CD4-positive, CD25-positive, alpha-beta regulatory T cell (primary cell): ENCODE measurements around the gene TBC1D22A. TPM values are rescaled to one million over a fixed set of nuclear protein-coding genes. Genes with fewer than 3 reads are reported as not detected.

ENCODE experiments used
- ATAC-seq, 2 donors: fragments of 150-1000 bp; cut with Tn5 transposase; one replicate each; pipeline ENCODE4 v1.10.0; 2021; ENCODE audit warnings: low read depth in 2 of 2, moderate number of reproducible peaks in 2 of 2, moderate library complexity in 1 of 2
- DNase-seq, 3 donors: peaks; one replicate each; pipeline versions ENCODE4 v3.0.0 to v3.0.0-alpha.2; 2012 to 2022; ENCODE audit warnings: mixed read lengths in 1 of 3
- H3K27ac ChIP-seq: one replicate; pipeline ENCODE4 v1.7.0; 2013; ENCODE audit warnings: mild to moderate bottlenecking, low read length; ENCODE audit not compliant: insufficient read depth, poor library complexity, severe bottlenecking
- H3K27me3 ChIP-seq: one replicate; pipeline ENCODE4 v1.7.0; 2013; ENCODE audit warnings: low read length; ENCODE audit not compliant: control insufficient read depth, insufficient read depth
- H3K36me3 ChIP-seq: one replicate; pipeline ENCODE4 v1.7.0; 2013; ENCODE audit warnings: mild to moderate bottlenecking, low read length, moderate library complexity; ENCODE audit not compliant: control insufficient read depth, insufficient read depth
- H3K4me1 ChIP-seq: 2 replicates; pipeline ENCODE4 v1.7.0; 2013; ENCODE audit warnings: mild to moderate bottlenecking, low read length; ENCODE audit not compliant: insufficient read depth, control insufficient read depth, poor library complexity, severe bottlenecking
- H3K4me3 ChIP-seq: one replicate; pipeline ENCODE4 v1.7.0; 2013; ENCODE audit warnings: low read depth, mild to moderate bottlenecking, low read length, moderate library complexity
- H3K9me3 ChIP-seq, 2 experiments: 1 replicate in 1 of 2; 2 replicates in 1 of 2; pipeline ENCODE4 v1.7.0; 2013; ENCODE audit warnings: low read length in 2 of 2, mild to moderate bottlenecking in 1 of 2, moderate library complexity in 1 of 2; ENCODE audit not compliant: control insufficient read depth in 2 of 2
- H3K27ac Mint-ChIP-seq, 3 donors: one replicate each; pipeline ENCODE4 v1.8.0; 2020 to 2022; ENCODE audit warnings: mild to moderate bottlenecking in 3 of 3, mixed read lengths in 3 of 3, moderate library complexity in 2 of 3
- H3K27me3 Mint-ChIP-seq: one replicate; pipeline ENCODE4 v1.8.0; 2022; ENCODE audit warnings: mild to moderate bottlenecking, mixed read lengths
- H3K36me3 Mint-ChIP-seq: one replicate; pipeline ENCODE4 v1.8.0; 2020; ENCODE audit warnings: mixed read lengths
- H3K4me1 Mint-ChIP-seq, 4 donors: one replicate each; pipeline ENCODE4 v1.8.0; 2020 to 2022; ENCODE audit warnings: mixed read lengths in 4 of 4, mild to moderate bottlenecking in 1 of 4
- H3K4me3 Mint-ChIP-seq, 4 donors: one replicate each; pipeline ENCODE4 v1.8.0; 2020 to 2022; ENCODE audit warnings: mild to moderate bottlenecking in 4 of 4, mixed read lengths in 4 of 4, moderate library complexity in 3 of 4
- H3K9me3 Mint-ChIP-seq, 7 donors: one replicate each; pipeline ENCODE4 v1.8.0; 2020 to 2022; ENCODE audit warnings: mixed read lengths in 7 of 7, mild to moderate bottlenecking in 3 of 7, moderate library complexity in 2 of 7
- polyA plus RNA-seq, 4 donors: library from polyadenylated mRNA; unstranded; fragments of 300-500 nt; fragmentation: Illumina TruSeq; gene quantifications; one replicate each; pipeline ENCODE4 v1.2.3, GENCODE V29; 2021
- total RNA-seq: library from RNA; stranded (reverse); gene quantifications from one replicate; pipeline ENCODE4 v1.2.3, GENCODE V29; 2022

The TBC1D22A gene
- total and polyA plus RNA-seq, 5 donors from 2014 or later = 19.8 to 42.5 (median 24.3) TPM

GRCh38 chr22:46990937-46991550, 228.6 kb downstream of the TBC1D22A start:
- no peak for ATAC-seq
- DNase-seq = no peak
- no peak overlapping the region for H3K27ac Mint-ChIP-seq
- Histone ChIP-seq H3K9me3 (no peaks in the 10 kb centered on the region), H3K4me1 (no peaks in the 10 kb centered on the region), H3K4me3 (no peak overlapping the region), H3K27ac (no peak overlapping the region), H3K27me3 (no peaks in the 10 kb centered on the region), H3K36me3 (peaks cover 17% of the 10 kb centered on the region)
- peaks cover 18% of the 10 kb centered on the region for H3K36me3 Mint-ChIP-seq
- no peak overlapping the region for H3K4me3 Mint-ChIP-seq
- no peaks in the 10 kb centered on the region for H3K9me3 Mint-ChIP-seq
- no peaks in the 10 kb centered on the region for H3K27me3 Mint-ChIP-seq
- H3K4me1 Mint-ChIP-seq = peaks cover 0 to 8% (median 3%) of the 10 kb centered on the region in 4 donors

GRCh38 chr22:46991666-46992065, 229.2 kb downstream of the TBC1D22A start:
- no peak overlapping the region for H3K4me3 Mint-ChIP-seq
- H3K4me1 ChIP-seq = no peaks in the 10 kb centered on the region
- ATAC-seq = no peak
- no peak overlapping the region for H3K27ac ChIP-seq
- H3K9me3 Mint-ChIP-seq = no peaks in the 10 kb centered on the region
- H3K27me3 ChIP-seq = no peaks in the 10 kb centered on the region
- DNase-seq = no peak
- no peaks in the 10 kb centered on the region for H3K9me3 ChIP-seq
- no peaks in the 10 kb centered on the region for H3K27me3 Mint-ChIP-seq
- no peak overlapping the region for H3K27ac Mint-ChIP-seq
- no peak overlapping the region for H3K4me3 ChIP-seq
- peaks cover 17% of the 10 kb centered on the region for H3K36me3 ChIP-seq
- peaks cover 22% of the 10 kb centered on the region for H3K36me3 Mint-ChIP-seq
- H3K4me1 Mint-ChIP-seq = peaks cover 0 to 12% (median 6%) of the 10 kb centered on the region in 4 donors

DNA sequence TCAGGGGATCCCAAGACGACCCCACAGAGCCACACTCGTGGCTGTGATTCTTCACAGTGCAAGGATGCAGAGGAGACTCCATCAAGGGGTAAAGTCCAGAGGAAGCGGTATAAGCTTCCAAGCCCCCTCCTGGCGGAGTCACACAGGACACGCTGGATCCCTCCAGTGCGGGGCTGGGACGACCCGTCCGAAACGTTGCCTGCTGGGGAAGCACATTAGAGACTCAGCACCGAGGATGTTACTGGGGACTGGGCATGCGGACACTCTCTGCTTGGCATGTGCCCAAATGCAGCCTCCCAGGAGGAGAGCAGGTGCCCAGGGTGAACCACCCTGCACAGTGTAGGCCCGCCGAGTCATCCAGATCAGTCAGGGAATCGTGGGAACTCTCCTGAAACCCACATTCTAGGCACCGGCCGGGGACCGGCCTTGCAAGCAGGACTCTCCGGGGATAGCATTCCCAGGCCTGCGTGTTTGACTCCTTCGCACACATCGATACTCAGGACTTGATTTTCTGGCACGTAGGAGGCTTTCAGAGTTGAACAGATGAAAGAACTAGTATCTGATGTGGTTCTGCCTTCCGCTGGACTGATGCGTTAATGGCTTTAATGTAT, 229.8 kb downstream of the TBC1D22A start:
- DNase-seq (no peak), ATAC-seq (no peak)
- Mint-ChIP-seq H3K36me3 (peaks cover 24% of the 10 kb centered on the region), H3K4me3 (no peak overlapping the region), H3K4me1 (peaks cover 0 to 12% (median 8%) of the 10 kb centered on the region in 4 donors), H3K27ac (no peak overlapping the region), H3K9me3 (no peaks in the 10 kb centered on the region), H3K27me3 (no peaks in the 10 kb centered on the region)
- Histone ChIP-seq H3K36me3 (peaks cover 17% of the 10 kb centered on the region), H3K27me3 (no peaks in the 10 kb centered on the region), H3K4me1 (no peaks in the 10 kb centered on the region), H3K9me3 (no peaks in the 10 kb centered on the region), H3K4me3 (no peak overlapping the region), H3K27ac (no peak overlapping the region)

GRCh38 chr22:46993633-46994032, 231.2 kb downstream of the TBC1D22A start:
- Histone ChIP-seq H3K27ac (no peak overlapping the region), H3K36me3 (peaks cover 17% of the 10 kb centered on the region), H3K9me3 (no peaks in the 10 kb centered on the region), H3K27me3 (no peaks in the 10 kb centered on the region), H3K4me3 (no peak overlapping the region), H3K4me1 (no peaks in the 10 kb centered on the region)
- peaks cover 27% of the 10 kb centered on the region for H3K36me3 Mint-ChIP-seq
- DNase-seq (no peak), ATAC-seq (no peak)
- no peaks in the 10 kb centered on the region for H3K27me3 Mint-ChIP-seq
- H3K4me1 Mint-ChIP-seq = peaks cover 0 to 15% (median 7%) of the 10 kb centered on the region in 4 donors
- no peak overlapping the region for H3K4me3 Mint-ChIP-seq
- H3K27ac Mint-ChIP-seq = no peak overlapping the region
- H3K9me3 Mint-ChIP-seq = no peaks in the 10 kb centered on the region

GRCh38 chr22:46994265-46994664, 231.8 kb downstream of the TBC1D22A start:
- peak overlapping the region in 1 of 3 donors; percentile 11 for H3K27ac Mint-ChIP-seq
- Histone ChIP-seq H3K9me3 (no peaks in the 10 kb centered on the region), H3K27ac (no peak overlapping the region), H3K27me3 (no peaks in the 10 kb centered on the region), H3K36me3 (peaks cover 17% of the 10 kb centered on the region), H3K4me3 (no peak overlapping the region), H3K4me1 (no peaks in the 10 kb centered on the region)
- H3K4me1 Mint-ChIP-seq = peaks cover 5 to 21% (median 11%) of the 10 kb centered on the region in 4 donors
- H3K9me3 Mint-ChIP-seq = no peaks in the 10 kb centered on the region
- ATAC-seq = no peak
- peaks cover 33% of the 10 kb centered on the region for H3K36me3 Mint-ChIP-seq
- H3K27me3 Mint-ChIP-seq = no peaks in the 10 kb centered on the region
- DNase-seq = no peak
- no peak overlapping the region for H3K4me3 Mint-ChIP-seq

DNA sequence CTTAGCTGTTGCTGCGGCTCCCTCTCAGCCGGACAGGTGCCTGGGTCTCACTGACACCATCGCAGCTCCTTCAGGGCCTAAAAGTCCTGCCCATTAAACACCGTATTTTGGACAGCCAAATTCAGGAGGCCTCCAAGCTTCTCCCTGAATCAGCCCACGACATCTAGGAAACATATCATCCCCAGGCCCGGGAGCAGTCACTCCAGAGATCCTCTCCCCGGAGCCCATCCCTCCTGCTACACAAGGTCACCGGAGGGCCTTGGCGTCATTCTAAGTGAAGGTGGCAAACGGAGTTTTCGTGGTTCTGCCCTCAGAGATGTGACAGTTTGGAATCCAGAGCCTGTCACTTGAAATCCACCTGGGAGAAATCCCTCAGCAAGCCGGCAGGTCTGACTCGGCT, 232.5 kb downstream of the TBC1D22A start:
- H3K27ac ChIP-seq = no peak overlapping the region
- Mint-ChIP-seq H3K36me3 (peaks cover 33% of the 10 kb centered on the region), H3K27me3 (no peaks in the 10 kb centered on the region), H3K27ac (peak overlapping the region in 1 of 3 donors; percentile 66), H3K4me1 (peaks cover 8 to 27% (median 17%) of the 10 kb centered on the region in 4 donors), H3K9me3 (no peaks in the 10 kb centered on the region), H3K4me3 (no peak overlapping the region)
- no peaks in the 10 kb centered on the region for H3K9me3 ChIP-seq
- H3K36me3 ChIP-seq = peaks cover 17% of the 10 kb centered on the region
- H3K4me3 ChIP-seq = no peak overlapping the region
- H3K27me3 ChIP-seq = no peaks in the 10 kb centered on the region
- ATAC-seq = no peak
- peaks cover 2% of the 10 kb centered on the region for H3K4me1 ChIP-seq
- no peak for DNase-seq

GRCh38 chr22:46995501-46996360, 233.3 kb downstream of the TBC1D22A start:
- Mint-ChIP-seq H3K9me3 (no peaks in the 10 kb centered on the region), H3K36me3 (peaks cover 32% of the 10 kb centered on the region), H3K27ac (peak overlapping the region in 1 of 3 donors; percentile 66), H3K4me1 (peaks cover 8 to 35% (median 23%) of the 10 kb centered on the region in 4 donors), H3K4me3 (no peak overlapping the region), H3K27me3 (no peaks in the 10 kb centered on the region)
- ATAC-seq (no peak), DNase-seq (no peak)
- Histone ChIP-seq H3K27me3 (no peaks in the 10 kb centered on the region), H3K36me3 (peaks cover 15% of the 10 kb centered on the region), H3K27ac (no peak overlapping the region), H3K4me3 (no peak overlapping the region), H3K9me3 (no peaks in the 10 kb centered on the region), H3K4me1 (peaks cover 10% of the 10 kb centered on the region)
